NCI-H2196 treated with DMSO at 0.1 percent for 48 hours (cell line): Measurements from ENCODE around the gene SP2.

ENCODE experiments used
- DNase-seq: peaks from one replicate; lab custom pipeline; 2025; ENCODE audit not compliant: unreplicated experiment; lab: John Stamatoyannopoulos, UW

The SP2 gene

GRCh38 chr17:47970725-47971499 lies 74.9 kb downstream of the SP2 start, which contains the start of gene CDK5RAP3:
Gene CDK5RAP3, plus strand, starts transcription at chr17:47971113. Its CDS starts 34 bp downstream, at chr17:47971147.
- peak; percentile 99 for DNase-seq

- no peak for DNase-seq
Measured at GRCh38 chr17:47973541-47973940, 77.5 kb downstream of the SP2 start.

GRCh38 chr17:47975189-47975822 lies 79.3 kb downstream of the SP2 start:
- DNase-seq, result no peak

- DNase-seq, result no peak
Measured at GRCh38 chr17:47975823-47976205, 79.8 kb downstream of the SP2 start.

- DNase-seq, result peak; percentile 30
Measured at GRCh38 chr17:47978324-47978723, 82.3 kb downstream of the SP2 start.
